K562 (cell line): Measurements from ENCODE around the gene RTF2. TPM values are rescaled to one million over a fixed set of nuclear protein-coding genes. Genes with fewer than 3 reads are reported as not detected.
A peak's percentile ranks its signal among the peaks of the same experiment; 100 is the strongest.

ENCODE experiments used
- CREB1 ChIP-seq, 2 experiments: sonication (generic) in 1 of 2; formaldehyde crosslinking in 1 of 2; IDR thresholded peaks; 2 replicates each; pipeline versions ENCODE4 v1.6.1 to v1.8.0; 2012 to 2022; ENCODE audit warnings: inconsistent platforms in 1 of 2, mild to moderate bottlenecking in 1 of 2, missing genetic modification reagents in 1 of 2, moderate library complexity in 1 of 2
- NR1H2 ChIP-seq: sonication (generic); formaldehyde crosslinking; IDR thresholded peaks from 2 replicates; pipeline ENCODE4 v1.4.0; 2020; ENCODE audit warnings: mild to moderate bottlenecking, missing genetic modification reagents
- RNF2 ChIP-seq: sonication (generic); IDR thresholded peaks from 2 replicates; pipeline ENCODE4 v1.6.1; 2016
- ZNF232 ChIP-seq: sonication (generic); formaldehyde crosslinking; IDR thresholded peaks from 2 replicates; pipeline ENCODE4 v1.8.0; 2022; ENCODE audit warnings: mild to moderate bottlenecking, missing genetic modification reagents
- polyA plus RNA-seq, 8 experiments: library from polyadenylated mRNA; depleted of rRNA in 4 of 8; stranded (reverse) in 5 of 8; unstranded in 3 of 8; fragments of >200 nt; fragmentation: Nextera tagmentation in 2 of 8; fragmentation: Illumina TruSeq in 1 of 8; extraction: Ambion mirVana in 2 of 8; extraction: Trizol in 1 of 8; gene quantifications; 2 replicates each; pipeline versions ENCODE4 v1.2.1 to v1.2.3, GENCODE V29; 2011 to 2014; ENCODE audit warnings: inconsistent platforms in 1 of 8, missing spikeins in 1 of 8
- total RNA-seq, 7 experiments: library from RNA; depleted of rRNA in 6 of 7; stranded (reverse); fragments of >200 nt in 6 of 7; fragmentation: Illumina TruSeq in 2 of 7; extraction: Trizol in 2 of 7; gene quantifications; 2 replicates each; pipeline versions ENCODE4 v1.2.1 to v1.2.3, GENCODE V29; 2011 to 2021; ENCODE audit warnings: low replicate concordance in 1 of 7
- TF ChIP-seq, protein P1 (sequence below): fragments of 200-800 bp; sonication (Bioruptor generic); IDR thresholded peaks from 2 replicates; pipeline ENCODE4 v1.6.1; 2017; ENCODE audit warnings: missing genetic modification characterization, missing compliant biosample characterization
- TF ChIP-seq, protein P2 (sequence below): fragments of 450-650 bp; IDR thresholded peaks from 2 replicates; pipeline ENCODE4 v1.6.1; 2016; ENCODE audit warnings: borderline replicate concordance

The RTF2 gene
- total and polyA plus RNA-seq, 9 of the 15 experiments (the other 6 are each of a cell fraction or from before 2014, with no cell fraction given), result 67.0 to 177 (median 84.9) TPM

DNA sequence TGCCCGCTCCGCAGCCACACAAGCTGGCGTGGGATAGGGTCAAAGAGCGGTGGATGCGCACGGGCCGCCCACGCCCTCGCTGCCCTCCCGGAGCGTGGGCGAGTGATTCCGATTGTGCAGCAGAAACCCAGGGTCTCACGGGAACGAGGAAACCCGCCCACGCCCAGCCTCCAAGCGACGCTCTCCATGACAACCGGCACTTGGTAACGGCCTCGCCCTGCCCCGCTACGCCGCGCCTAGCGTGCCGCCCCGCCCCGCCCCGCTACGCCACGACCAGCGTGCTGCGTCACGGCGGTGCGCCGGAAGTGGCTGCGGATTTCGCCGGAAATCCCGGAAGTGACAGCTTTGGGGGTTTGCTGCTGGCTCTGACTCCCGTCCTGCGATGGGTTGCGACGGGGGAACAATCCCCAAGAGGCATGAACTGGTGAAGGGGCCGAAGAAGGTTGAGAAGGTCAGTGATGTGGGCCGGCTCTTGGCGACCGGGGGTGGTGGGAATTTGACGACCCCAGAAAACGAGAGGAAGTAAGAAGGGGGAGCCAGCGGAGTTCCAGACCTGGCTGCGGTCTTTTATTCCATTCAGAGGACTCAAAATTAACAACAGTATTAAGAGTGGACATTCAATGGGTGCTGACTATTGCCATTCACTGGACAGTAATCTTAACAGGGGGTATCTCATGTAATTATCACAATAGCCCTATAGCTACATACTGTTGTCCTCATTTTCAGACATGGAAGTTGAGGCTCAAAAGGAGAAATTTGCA, at the start of gene RTF2 (continued):
- TF ChIP-seq, protein P1, sequence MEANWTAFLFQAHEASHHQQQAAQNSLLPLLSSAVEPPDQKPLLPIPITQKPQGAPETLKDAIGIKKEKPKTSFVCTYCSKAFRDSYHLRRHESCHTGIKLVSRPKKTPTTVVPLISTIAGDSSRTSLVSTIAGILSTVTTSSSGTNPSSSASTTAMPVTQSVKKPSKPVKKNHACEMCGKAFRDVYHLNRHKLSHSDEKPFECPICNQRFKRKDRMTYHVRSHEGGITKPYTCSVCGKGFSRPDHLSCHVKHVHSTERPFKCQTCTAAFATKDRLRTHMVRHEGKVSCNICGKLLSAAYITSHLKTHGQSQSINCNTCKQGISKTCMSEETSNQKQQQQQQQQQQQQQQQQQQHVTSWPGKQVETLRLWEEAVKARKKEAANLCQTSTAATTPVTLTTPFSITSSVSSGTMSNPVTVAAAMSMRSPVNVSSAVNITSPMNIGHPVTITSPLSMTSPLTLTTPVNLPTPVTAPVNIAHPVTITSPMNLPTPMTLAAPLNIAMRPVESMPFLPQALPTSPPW, result peak; percentile 92
- no peak for TF ChIP-seq NR1H2 (CRISPR knock-in tag)
- peak; percentile 45; the same call in 1 of the 2 replicates for TF ChIP-seq RNF2
- TF ChIP-seq ZNF232 (CRISPR knock-in tag), result no peak
- TF ChIP-seq CREB1 (IDR thresholded peaks at IDR 0.05), result peak; percentile 99
- peak; percentile 99 for TF ChIP-seq CREB1 (CRISPR knock-in tag; IDR thresholded peaks at IDR 0.05)
- TF ChIP-seq, protein P2, sequence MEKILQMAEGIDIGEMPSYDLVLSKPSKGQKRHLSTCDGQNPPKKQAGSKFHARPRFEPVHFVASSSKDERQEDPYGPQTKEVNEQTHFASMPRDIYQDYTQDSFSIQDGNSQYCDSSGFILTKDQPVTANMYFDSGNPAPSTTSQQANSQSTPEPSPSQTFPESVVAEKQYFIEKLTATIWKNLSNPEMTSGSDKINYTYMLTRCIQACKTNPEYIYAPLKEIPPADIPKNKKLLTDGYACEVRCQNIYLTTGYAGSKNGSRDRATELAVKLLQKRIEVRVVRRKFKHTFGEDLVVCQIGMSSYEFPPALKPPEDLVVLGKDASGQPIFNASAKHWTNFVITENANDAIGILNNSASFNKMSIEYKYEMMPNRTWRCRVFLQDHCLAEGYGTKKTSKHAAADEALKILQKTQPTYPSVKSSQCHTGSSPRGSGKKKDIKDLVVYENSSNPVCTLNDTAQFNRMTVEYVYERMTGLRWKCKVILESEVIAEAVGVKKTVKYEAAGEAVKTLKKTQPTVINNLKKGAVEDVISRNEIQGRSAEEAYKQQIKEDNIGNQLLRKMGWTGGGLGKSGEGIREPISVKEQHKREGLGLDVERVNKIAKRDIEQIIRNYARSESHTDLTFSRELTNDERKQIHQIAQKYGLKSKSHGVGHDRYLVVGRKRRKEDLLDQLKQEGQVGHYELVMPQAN, result peak; percentile 94
